ENCODE data around the gene PCNX3.
"Not testable (repeated sequence)": the region's sequence is repeated elsewhere in the genome, so short reads cannot be mapped to it uniquely, and the experiment has no call there.

The PCNX3 gene

GRCh38 chr11:65658174-65659021 lies 42.8 kb downstream of the PCNX3 start:
- no peak for DNase-seq (ENCODE audit: low read depth)
- TF ChIP-seq, protein P1, sequence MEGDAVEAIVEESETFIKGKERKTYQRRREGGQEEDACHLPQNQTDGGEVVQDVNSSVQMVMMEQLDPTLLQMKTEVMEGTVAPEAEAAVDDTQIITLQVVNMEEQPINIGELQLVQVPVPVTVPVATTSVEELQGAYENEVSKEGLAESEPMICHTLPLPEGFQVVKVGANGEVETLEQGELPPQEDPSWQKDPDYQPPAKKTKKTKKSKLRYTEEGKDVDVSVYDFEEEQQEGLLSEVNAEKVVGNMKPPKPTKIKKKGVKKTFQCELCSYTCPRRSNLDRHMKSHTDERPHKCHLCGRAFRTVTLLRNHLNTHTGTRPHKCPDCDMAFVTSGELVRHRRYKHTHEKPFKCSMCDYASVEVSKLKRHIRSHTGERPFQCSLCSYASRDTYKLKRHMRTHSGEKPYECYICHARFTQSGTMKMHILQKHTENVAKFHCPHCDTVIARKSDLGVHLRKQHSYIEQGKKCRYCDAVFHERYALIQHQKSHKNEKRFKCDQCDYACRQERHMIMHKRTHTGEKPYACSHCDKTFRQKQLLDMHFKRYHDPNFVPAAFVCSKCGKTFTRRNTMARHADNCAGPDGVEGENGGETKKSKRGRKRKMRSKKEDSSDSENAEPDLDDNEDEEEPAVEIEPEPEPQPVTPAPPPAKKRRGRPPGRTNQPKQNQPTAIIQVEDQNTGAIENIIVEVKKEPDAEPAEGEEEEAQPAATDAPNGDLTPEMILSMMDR (conservative IDR thresholded peaks at IDR 0.05; ENCODE audit: low read depth, low read length) = no peak
- H3K4me3 ChIP-seq (ENCODE audit: low read length) = no peak overlapping the region

DNA sequence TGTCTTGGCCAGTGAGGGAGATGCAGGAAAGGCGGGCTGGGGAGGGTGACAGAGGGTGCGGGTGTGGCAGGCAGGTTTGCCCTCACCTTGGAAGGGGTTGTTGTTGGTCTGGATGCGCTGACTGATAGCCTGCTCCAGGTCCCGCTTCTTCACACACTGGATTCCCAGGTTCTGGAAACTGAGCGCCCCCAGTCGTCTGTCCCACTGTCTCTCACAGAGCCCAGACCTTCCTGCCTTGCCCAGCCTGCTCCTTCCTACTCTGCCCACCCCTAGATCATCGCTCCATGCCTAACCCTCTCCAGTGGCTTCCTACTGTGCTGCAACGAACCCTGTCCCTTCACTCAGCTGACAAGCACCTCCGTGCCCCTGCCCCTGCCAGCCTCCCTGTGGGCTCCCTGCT lies 44.5 kb downstream of the PCNX3 start:
- DNase-seq (ENCODE audit: low read depth) = no peak
- TF ChIP-seq, protein P1 (conservative IDR thresholded peaks at IDR 0.05; ENCODE audit: low read depth, low read length) = no peak
- no peak overlapping the region for H3K4me3 ChIP-seq (ENCODE audit: low read length)

DNA sequence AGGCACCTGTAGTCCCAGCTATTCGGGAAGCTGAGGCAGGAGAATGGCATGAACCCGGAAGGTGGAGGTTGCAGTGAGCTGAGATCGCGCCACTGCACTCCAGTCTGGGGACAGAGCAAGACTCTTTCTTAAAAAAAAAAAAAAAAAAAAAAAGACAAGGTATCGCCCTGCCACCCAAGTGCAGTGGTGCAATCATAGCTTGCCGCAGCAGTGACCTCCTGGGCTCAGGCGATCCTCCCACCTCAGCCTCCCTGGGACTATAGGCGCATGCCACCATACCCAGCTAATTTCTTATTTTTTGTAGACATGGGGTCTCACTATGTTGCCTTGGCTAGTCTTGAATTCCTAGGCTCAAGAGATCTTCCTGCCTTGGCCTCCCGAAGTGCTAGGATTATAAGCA lies 45.3 kb downstream of the PCNX3 start:
- not testable (repeated sequence) for DNase-seq (ENCODE audit: low read depth); H3K4me3 ChIP-seq (ENCODE audit: low read length)

- H3K4me3 ChIP-seq (ENCODE audit: low read length) = peak overlapping the region; percentile 94
- TF ChIP-seq, protein P1 (conservative IDR thresholded peaks at IDR 0.05; ENCODE audit: low read depth, low read length) = no peak
- no peak for DNase-seq (ENCODE audit: low read depth)
Measured at GRCh38 chr11:65661599-65662246, 46.1 kb downstream of the PCNX3 start.

- TF ChIP-seq, protein P1 (conservative IDR thresholded peaks at IDR 0.05; ENCODE audit: low read depth, low read length) = no peak
- peak overlapping the region; percentile 94 for H3K4me3 ChIP-seq (ENCODE audit: low read length)
- no peak for DNase-seq (ENCODE audit: low read depth)
Measured at GRCh38 chr11:65662247-65662798, 46.7 kb downstream of the PCNX3 start.

DNA sequence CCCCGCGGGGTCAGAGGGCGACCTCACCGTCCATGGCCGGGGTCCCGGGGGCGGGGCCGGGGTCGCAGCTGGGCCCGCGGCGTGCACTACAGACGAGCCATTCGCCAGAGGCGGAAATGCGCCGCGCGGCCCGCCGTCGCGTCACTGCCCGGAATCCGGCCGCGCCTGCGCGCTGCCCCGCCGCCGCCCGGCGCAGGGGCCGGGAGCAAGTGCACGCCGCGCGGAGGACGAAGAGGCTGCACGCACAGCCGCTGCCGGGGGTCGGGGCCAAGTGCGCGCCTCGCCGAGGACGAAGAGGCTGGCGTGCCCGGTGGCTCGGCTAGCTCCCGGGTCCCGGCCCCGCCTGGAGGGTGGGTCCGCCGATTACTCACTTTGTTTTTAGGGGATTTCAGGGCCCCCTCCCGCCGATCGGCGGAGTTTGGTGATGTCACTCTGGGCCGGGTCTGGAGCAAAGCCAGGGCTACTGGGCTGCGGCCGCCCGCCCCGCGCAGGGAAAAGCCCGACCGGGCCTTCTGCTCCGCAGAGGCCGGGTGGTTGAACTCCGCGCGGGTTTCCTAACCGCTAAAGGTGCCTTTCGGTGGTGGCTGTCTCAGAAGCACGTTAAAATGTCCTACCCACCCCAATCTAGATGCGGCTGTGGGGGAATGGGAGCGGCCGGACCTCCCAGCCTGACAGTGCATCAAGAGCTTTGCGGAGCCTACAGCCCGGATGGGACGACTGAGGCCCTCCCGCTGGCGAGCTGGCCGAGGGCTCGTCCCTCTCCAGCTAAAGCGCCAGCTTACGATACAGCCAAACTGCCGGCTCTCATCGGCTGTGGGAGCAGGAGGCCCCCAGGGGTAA lies 47.4 kb downstream of the PCNX3 start, which contains the start of gene RELA:
TSS of gene RELA (minus strand) at position 118 of the 840 bp plus-strand sequence. CDS start at position 34, 84 bp downstream.
- no peak for DNase-seq (ENCODE audit: low read depth)
- H3K4me3 ChIP-seq (ENCODE audit: low read length) = peak within 1 kb of the TSS; percentile 94
- TF ChIP-seq, protein P1 (conservative IDR thresholded peaks at IDR 0.05; ENCODE audit: low read depth, low read length) = no peak
